ENCODE data around the gene PFN3.

GRCh38 chr5:177410575-177410974 is 10.1 kb upstream of the PFN3 start:
- TF ChIP-seq CTCF (IDR thresholded peaks at IDR 0.05): no peak
- no peak for TF ChIP-seq EP300 (IDR thresholded peaks at IDR 0.05)
- TF ChIP-seq POLR2AphosphoS5 (IDR thresholded peaks at IDR 0.05): no peak

Data from stomach (tissue), 4 donors.